PC-3 (cell line): Measurements from ENCODE around the gene FBXO30. TPM values are rescaled to one million over a fixed set of nuclear protein-coding genes. Genes with fewer than 3 reads are reported as not detected.

ENCODE experiments used
- total RNA-seq: library from RNA; depleted of rRNA; stranded (reverse); fragments of >200 nt; gene quantifications from 2 replicates; pipeline ENCODE4 v1.2.3, GENCODE V29; 2014; rRNA removed

FBXO30 gene
- total RNA-seq, 1 experiment from 2014 or later: 2.5 TPM

Other genes with a start within 250 kb of the FBXO30 start
- 2.9 and 4.0 TPM in 2 replicates for gene EPM2A, start 79.3 kb downstream of the FBXO30 start, total RNA-seq
- 5.5 and 6.7 TPM in 2 replicates for gene SHPRH, start 149.6 kb upstream of the FBXO30 start, total RNA-seq
- 0.11 TPM in 1 of 2 replicates, not detected in the other for gene GRM1, start 214.3 kb upstream of the FBXO30 start, total RNA-seq